Endothelial cell of coronary artery (primary cell): ENCODE data around the gene CFH. TPM values are rescaled to one million over a fixed set of nuclear protein-coding genes. Genes with fewer than 3 reads are reported as not detected.

ENCODE experiments used
- total RNA-seq: library from RNA; depleted of rRNA; stranded (reverse); fragments of >200 nt; gene quantifications from 2 replicates; pipeline ENCODE4 v1.2.3, GENCODE V29; 2014

The CFH gene
- 35.4 and 111 TPM in 2 replicates for total RNA-seq

DNA sequence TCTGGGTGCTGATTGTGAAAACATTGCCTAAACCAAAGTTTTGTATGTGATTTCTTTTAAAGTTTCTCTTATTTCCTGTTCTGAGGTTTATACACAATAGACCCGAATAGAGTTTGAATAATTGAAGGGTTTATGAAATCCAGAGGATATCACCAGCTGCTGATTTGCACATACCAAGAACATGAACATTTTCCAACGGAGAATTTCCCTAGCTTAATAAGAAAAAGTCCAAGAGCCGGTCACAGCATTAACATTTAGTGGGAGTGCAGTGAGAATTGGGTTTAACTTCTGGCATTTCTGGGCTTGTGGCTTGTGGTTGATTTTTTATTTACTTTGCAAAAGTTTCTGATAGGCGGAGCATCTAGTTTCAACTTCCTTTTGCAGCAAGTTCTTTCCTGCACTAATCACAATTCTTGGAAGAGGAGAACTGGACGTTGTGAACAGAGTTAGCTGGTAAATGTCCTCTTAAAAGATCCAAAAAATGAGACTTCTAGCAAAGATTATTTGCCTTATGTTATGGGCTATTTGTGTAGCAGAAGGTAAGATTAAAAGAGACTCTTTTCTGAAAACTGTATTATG lies at the start of gene CFH:
Gene CFH, plus strand, starts transcription at position 407 of the 579 bp plus-strand sequence. Its CDS starts 75 bp downstream, at position 482.

GRCh38 chr1:196608390-196609369 lies 43.2 kb upstream of the CFH start, which contains the start of gene KCNT2:
TSS of gene KCNT2 (minus strand) at chr1:196608440. CDS start at chr1:196608309, 131 bp downstream.

GRCh38 chr1:196774603-196775002 lies 122.8 kb downstream of the CFH start, which contains the start of gene CFHR3:
TSS of gene CFHR3 (plus strand) at chr1:196774840. CDS start at chr1:196774887, 47 bp downstream.

Other genes starting within 250 kb of the CFH start
- gene KCNT2, start 43.6 kb upstream of the CFH start, total RNA-seq: 0.09 and 2.0 TPM in 2 replicates
- not detected in 2 replicates for gene CFHR3, start 122.8 kb downstream of the CFH start, total RNA-seq
- 0.28 TPM in 1 of 2 replicates, not detected in the other for gene CFHR1, start 167.7 kb downstream of the CFH start, total RNA-seq
- not detected in 2 replicates for gene CFHR4, start 236.0 kb downstream of the CFH start, total RNA-seq